Brain microvascular endothelial cell (primary cell): Measurements from ENCODE around the gene ADISSP.

Source experiments
- DNase-seq: peaks from one replicate; pipeline ENCODE4 v3.0.0-alpha.2; 2020
- H3K27ac ChIP-seq: fragments of 250-450 bp; sonication (Bioruptor Pico); 2 replicates; pipeline ENCODE4 v1.5.1; 2020; ENCODE audit warnings: mild to moderate bottlenecking, moderate library complexity
- H3K27me3 ChIP-seq: fragments of 250-450 bp; sonication (Bioruptor Pico); replicated peaks from 2 replicates; pipeline ENCODE4 v1.5.1; 2020; ENCODE audit warnings: mild to moderate bottlenecking
- H3K36me3 ChIP-seq: fragments of 250-450 bp; sonication (Bioruptor Pico); replicated peaks from 2 replicates; pipeline ENCODE4 v1.5.1; 2020; ENCODE audit warnings: mild to moderate bottlenecking
- H3K4me3 ChIP-seq: 2 replicates; pipeline ENCODE4 v1.5.1; 2011; ENCODE audit warnings: low read depth, mild to moderate bottlenecking, control low read depth, low read length, moderate library complexity
- CTCF ChIP-seq: IDR thresholded peaks from 2 replicates; pipeline ENCODE4 v1.5.1; 2011; ENCODE audit warnings: low read depth, mild to moderate bottlenecking, moderate library complexity, low read length, control low read depth, inconsistent platforms; ENCODE audit errors: missing control alignments
- in situ Hi-C: cut with HindIII; loops from 2 replicates; pipeline ENCODE4 v1.10.0; 2017; ENCODE audit warnings: low sequenced_read_pairs, low pct_ligation_motif_present

Gene ADISSP

GRCh38 chr20:3763671-3764601, 3.6 kb downstream of the ADISSP start:
- Histone ChIP-seq H3K27ac (no peak overlapping the region), H3K27me3 (no peaks in the 10 kb centered on the region), H3K4me3 (no peak overlapping the region), H3K36me3 (peaks cover 4% of the 10 kb centered on the region)
- in situ Hi-C loops, result no loop called here
- no peak for DNase-seq
- TF ChIP-seq CTCF, result no peak

GRCh38 chr20:3760655-3761348, 6.8 kb downstream of the ADISSP start:
- in situ Hi-C loops, result no loop called here
- Histone ChIP-seq H3K4me3 (no peak overlapping the region), H3K27ac (no peak overlapping the region), H3K27me3 (no peaks in the 10 kb centered on the region), H3K36me3 (peaks cover 13% of the 10 kb centered on the region)
- no peak for DNase-seq
- TF ChIP-seq CTCF, result no peak

GRCh38 chr20:3759884-3760283, 7.7 kb downstream of the ADISSP start:
- Histone ChIP-seq H3K4me3 (no peak overlapping the region), H3K27ac (no peak overlapping the region), H3K27me3 (no peaks in the 10 kb centered on the region), H3K36me3 (peaks cover 16% of the 10 kb centered on the region)
- TF ChIP-seq CTCF, result no peak
- in situ Hi-C loops, result no loop called here
- DNase-seq, result no peak

GRCh38 chr20:3759316-3759823, 8.2 kb downstream of the ADISSP start:
- Histone ChIP-seq H3K27me3 (no peaks in the 10 kb centered on the region), H3K4me3 (no peak overlapping the region), H3K36me3 (peaks cover 16% of the 10 kb centered on the region), H3K27ac (no peak overlapping the region)
- no peak for DNase-seq
- in situ Hi-C loops, result no loop called here
- TF ChIP-seq CTCF, result no peak

GRCh38 chr20:3758566-3758965, 9.0 kb downstream of the ADISSP start:
- H3K4me3 ChIP-seq, result no peak overlapping the region
- no peak overlapping the region for H3K27ac ChIP-seq
- no peak for DNase-seq
- in situ Hi-C loops, result no loop called here
- H3K27me3 ChIP-seq, result no peaks in the 10 kb centered on the region
- peaks cover 16% of the 10 kb centered on the region for H3K36me3 ChIP-seq
- TF ChIP-seq CTCF, result no peak
